HG02970 (cell line): Measurements from ENCODE around the gene SCMH1.

Experiments used
- ATAC-seq: cut with Tn5 transposase; IDR thresholded peaks from one replicate; pipeline ENCODE4 v1.9.1; 2021; ENCODE audit warnings: mild to moderate bottlenecking, moderate library complexity, moderate number of reproducible peaks; ENCODE audit not compliant: unreplicated experiment, low FRiP score

The SCMH1 gene

DNA sequence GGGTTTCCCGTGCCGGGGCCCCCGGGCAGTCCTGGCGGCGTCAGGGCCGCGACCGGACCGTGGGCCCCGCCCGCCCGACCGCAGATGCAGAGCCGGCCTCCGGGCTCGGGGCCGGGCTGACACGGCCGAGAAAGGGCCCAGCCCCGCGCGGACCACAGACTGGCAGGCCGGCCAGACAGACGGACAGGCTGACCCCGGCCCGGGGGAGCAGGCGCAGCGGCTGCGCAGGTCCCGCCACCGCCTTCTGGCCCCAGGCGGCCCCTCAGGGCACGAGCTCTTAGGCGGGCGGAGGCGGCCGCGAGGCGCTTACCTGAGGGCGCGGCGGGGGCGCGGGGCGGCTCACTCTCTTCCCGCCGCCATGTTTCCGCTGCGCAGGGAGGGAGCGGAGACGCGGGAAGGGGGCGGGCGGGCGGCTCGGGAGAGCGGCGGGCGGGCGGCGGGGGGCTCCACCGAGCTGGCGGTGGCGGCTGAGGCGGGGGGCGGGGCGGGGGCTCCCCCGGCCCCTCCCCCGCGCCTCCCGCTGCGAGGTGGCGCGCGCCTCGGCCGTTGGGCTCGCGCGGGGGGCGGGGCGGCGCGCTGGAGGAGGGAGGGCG, at the start of gene SCMH1:
TSS of gene SCMH1 (minus strand) at position 558 of the 593 bp plus-strand sequence. CDS start 56,173 bp downstream, outside the sequence.
- peak; percentile 40 for ATAC-seq

DNA sequence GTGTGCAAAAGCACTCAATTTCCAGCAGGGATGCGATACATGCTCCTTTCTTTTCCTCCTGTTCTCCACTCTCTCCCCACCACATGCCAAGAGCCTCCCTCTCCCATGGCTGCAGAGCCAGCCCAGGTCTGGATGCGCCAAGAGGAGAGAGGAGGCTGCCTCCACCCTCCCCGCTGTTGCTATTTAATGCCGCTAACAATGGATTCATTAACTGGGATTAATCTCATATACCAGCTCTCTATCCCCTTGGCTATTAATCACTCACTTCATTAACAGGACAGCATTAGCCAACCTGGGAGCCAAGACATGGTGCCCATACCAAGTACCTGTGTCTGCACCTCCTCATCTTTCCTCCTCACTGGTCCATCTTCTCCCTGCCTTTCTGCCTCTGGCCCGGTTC, 49.1 kb upstream of the SCMH1 start:
- no peak for ATAC-seq

DNA sequence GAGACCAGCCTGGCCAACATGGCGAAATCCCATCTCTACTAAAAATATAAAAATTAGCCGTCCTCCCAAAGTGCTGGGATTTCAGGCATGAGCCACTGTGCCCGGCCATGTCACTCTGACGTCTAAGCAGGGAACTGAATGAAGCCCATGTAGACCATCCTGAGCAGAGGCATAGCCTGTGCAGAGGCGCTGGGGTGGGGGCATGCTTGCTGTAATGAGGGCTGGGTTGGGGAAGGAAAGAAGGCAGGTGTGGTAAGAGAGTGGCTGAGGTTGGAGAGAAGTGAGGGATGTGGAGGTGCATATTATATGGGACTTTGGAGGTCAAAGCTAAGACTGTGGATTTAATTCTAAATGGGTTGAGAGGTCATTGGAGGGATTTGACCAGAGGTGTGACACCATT, 47.1 kb upstream of the SCMH1 start:
- ATAC-seq: no peak

DNA sequence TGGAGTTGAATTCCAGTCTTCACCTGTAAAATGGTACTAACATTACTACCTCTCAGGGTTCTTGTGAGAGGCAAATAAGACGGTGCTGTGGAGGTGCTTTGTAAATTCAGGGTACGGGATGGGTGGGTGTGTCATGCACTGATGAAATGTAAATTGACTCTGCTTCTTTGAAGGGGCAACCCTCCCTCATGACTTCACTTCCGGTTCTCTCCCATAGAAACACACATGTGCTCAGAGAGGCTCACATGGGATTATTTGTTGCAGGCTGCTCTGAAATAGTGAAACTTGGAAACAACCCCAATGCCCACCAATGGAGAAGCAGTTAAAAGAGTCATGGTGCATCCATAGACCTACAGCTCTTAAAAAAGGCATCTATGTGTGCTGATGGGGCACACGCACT, 44.9 kb upstream of the SCMH1 start:
- ATAC-seq: no peak

- ATAC-seq: no peak
Measured at GRCh38 chr1:41286486-41286885, 44.4 kb upstream of the SCMH1 start.

GRCh38 chr1:41285818-41286217, 43.7 kb upstream of the SCMH1 start:
- no peak for ATAC-seq

GRCh38 chr1:41284121-41284520, 42.0 kb upstream of the SCMH1 start:
- ATAC-seq: no peak

- ATAC-seq: no peak
Measured at GRCh38 chr1:41282679-41283317, 40.7 kb upstream of the SCMH1 start.

DNA sequence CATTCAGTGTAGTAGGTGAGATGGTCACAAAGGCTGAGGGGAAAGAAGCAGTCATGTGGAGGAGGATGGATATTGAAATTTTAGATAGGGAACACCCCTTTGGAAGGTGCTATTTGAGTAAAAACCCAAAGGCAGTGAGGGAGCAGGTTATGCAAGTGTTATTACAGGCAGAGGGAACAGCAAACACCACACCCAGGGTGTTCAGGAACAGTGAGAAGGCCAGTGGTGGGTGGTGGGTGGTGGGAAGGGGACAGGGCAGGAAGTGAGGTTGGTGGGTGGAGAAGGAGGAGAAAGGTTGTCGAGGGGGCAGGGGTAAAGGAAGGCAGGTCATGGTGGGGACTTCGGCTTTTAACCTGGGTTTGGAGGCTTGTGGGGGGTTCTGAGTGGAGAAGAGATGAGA, 39.2 kb upstream of the SCMH1 start:
- ATAC-seq: no peak

DNA sequence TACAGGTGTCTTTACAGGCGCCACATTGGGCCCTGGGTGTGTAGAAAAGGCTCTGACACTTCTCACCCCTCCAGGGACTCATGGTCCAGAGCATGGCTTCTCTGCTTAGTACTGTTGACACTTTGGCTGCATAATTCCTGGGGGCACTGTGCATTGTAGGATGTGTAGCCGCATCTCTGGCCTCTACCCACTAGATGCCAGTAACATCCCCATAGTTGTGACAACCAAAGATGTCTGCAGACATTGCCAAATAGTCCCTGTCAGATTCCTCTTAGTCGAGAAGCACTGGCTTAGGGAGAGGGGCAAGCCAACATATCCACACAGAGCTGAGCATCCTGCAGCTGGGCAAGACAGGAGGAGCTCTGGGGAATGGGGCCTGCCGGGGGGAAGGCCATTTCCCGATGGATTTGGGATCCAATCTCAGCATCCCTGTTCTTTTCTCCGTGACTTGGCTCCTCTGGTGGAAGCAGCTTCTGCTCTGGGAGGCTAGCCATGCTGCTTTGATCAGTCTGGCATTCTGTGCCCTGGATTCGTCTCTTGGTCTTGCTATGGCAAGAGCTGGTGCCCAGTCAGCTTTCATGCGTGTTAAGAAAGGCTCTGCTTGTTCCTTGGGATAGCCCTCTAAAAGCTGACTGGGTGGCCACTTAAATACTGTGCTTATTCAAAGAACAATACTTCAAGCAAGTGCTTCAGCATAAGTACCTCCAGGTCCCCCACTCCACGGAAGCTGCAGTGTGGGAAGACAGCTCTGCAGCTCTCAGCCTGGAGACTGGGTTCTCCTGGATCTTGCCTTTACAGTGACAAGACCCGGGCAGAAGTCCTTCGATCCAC, 38.3 kb upstream of the SCMH1 start:
- no peak for ATAC-seq

DNA sequence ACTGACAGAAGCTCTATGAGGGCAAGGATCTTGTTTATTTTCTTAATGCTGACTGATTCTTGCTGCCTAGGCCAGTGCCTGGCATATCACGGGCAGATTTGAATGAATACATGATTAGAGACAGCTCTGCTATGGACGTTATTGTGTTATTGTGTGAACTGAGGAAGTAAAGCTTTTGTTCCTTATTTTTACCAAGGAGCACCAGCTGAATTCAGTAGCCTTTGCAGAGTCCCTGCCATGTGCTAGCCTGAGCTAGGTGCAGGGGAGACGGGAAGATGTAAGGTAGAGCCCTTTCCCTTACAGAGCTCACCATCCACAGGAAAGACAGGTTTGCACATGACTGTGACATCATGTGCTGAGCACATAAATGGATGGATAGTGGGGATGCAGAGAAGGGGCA, 36.0 kb upstream of the SCMH1 start:
- ATAC-seq: no peak

DNA sequence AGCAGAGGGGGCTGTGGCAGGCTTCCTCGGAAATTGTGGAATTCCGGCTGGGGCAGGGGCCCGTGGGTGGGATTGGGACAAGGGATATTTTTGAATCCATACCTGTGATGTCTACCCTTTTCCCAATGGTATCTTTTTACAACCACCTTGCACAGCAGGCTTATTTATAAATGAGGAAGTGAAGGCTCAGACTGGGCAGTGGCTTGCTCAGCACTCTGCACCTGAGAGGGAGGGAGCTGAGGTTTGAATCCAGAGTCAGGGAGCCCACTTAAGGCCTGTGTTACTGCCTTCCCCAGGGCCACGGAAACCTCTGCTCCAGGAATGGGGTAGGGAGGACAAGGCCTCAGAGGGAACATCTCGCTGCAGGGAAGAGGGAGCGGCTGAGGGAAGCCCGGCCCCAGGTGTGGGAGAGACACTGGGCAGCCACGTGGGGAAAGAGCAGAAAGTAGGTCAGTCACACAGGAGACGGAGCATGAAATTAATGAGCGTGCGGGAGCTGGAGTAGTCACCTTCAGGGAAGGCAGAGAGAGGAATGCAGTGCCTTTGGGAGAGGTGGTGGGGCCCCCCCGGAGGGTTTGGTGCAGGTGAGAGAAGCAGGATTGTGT, 35.4 kb upstream of the SCMH1 start:
- ATAC-seq: no peak

GRCh38 chr1:41275831-41276230, 33.7 kb upstream of the SCMH1 start:
- no peak for ATAC-seq

- ATAC-seq: no peak
Measured at GRCh38 chr1:41274752-41275545, 32.8 kb upstream of the SCMH1 start.

DNA sequence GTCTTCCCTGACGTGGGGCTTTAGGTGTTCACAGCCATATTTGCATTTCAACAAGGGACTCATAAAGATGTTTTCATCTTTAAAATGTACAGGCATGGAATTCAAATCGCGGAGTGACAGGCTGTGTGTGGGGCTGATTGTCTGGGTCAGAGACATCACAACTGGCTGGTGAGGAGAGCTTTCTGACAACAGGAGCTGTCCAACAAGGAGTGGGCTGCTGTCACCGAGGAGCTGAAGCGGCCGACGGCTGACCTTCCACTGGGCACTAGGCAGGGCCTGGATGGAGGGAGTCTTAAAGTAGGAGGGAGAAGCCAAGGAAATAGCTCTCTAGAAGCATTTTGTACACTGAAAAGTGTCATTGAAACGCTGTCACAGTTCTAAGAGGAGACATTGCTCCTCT, 30.5 kb upstream of the SCMH1 start:
- ATAC-seq: no peak

GRCh38 chr1:41268154-41268770, 26.2 kb upstream of the SCMH1 start:
- no peak for ATAC-seq

DNA sequence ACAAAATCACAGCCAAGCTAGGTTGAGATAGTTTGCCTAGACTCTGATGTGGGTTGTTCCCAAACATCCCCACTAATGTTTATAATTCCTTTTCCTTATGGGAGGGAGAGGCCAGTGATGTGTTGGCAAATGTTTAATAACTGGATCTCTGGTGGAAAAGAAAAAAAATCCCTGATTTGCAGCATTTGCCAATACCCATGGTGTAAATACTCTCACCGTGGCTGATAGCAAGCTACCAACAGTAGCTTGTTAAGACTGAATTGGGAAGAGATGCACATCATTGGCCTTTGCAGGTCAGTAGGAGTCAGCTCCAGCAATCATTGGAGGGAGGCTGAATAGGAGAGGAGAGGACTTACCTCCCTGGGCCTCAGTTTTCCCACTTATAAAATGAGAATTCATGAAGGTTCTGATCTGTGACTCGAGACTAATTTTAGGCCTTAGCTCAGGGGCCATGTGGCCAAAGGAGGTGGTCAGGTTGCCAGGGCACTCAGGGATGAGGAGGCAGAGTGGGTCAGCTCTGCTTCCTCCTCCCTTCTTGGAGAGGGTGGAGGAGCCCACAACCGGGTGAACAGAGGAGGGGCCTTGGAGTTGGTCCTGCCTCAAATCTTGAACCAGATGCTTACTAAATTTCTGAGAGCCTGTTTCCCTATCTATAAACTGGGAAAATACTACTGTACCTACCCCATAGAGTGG, 20.0 kb upstream of the SCMH1 start:
- ATAC-seq: no peak

DNA sequence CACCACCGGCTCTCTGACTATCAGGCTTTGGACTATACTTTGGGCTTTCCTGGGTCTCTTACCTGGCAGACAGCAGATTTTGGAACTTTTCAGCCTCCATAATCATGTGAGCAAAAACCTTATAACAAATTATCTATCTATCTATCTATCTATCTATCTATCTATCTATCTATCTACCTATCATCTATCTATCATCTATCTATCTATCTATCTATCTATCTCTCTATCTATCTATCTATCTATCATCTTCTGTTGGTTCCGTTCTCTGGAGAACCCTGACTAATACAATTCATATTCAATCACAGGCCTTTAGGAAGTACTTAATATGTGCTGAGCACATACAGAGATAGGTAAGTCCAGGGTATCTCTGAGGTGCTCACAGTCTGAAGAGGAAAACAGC, 18.7 kb upstream of the SCMH1 start:
- ATAC-seq: no peak

DNA sequence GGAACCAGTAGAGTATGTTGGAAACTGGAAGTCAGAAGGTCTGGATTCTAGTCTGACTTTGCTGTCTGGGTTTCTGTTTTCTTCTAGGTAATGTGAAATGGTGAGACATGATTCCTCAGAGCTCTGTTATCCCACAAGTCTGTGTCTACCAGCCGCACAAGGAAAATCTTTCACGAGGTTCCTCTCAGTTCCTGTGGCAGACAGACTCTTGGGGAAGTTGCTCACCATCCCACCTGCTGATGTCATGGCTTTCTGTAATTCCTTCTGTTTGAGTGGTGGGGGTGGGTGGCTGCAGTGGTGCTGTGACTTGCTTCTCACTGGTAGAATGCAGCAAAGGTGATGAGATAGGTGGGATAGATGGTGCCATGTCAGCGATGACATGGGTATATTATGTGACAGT, 17.1 kb upstream of the SCMH1 start:
- ATAC-seq: no peak
